GM19372 (cell line): ENCODE results near the gene KRTAP10-5.
"Not testable (repeated sequence)": the region's sequence is repeated elsewhere in the genome, so short reads cannot be mapped to it uniquely, and the experiment has no call there.

Source experiments
- ATAC-seq: cut with Tn5 transposase; IDR thresholded peaks from one replicate; pipeline ENCODE4 v1.9.1; 2021; ENCODE audit warnings: mild to moderate bottlenecking, low read depth, moderate library complexity; ENCODE audit not compliant: unreplicated experiment

The KRTAP10-5 gene

GRCh38 chr21:44573630-44574456, 6.6 kb downstream of the KRTAP10-5 start, which contains the start of gene KRTAP10-4:
Gene KRTAP10-4 (plus strand): TSS chr21:44573729. CDS start chr21:44573759, 30 bp downstream.
- not testable (repeated sequence) for ATAC-seq

- no peak for ATAC-seq
These were observed 7.3 kb downstream of the KRTAP10-5 start for GRCh38 chr21:44572959-44573583.

- ATAC-seq = no peak
These were observed 8.3 kb downstream of the KRTAP10-5 start for GRCh38 chr21:44571844-44572782.

GRCh38 chr21:44571296-44571695, 9.1 kb downstream of the KRTAP10-5 start:
- ATAC-seq = no peak

GRCh38 chr21:44569861-44570517, 10.4 kb downstream of the KRTAP10-5 start:
- no peak for ATAC-seq

- ATAC-seq = no peak
These were observed 11.5 kb downstream of the KRTAP10-5 start for GRCh38 chr21:44568667-44569556.

- ATAC-seq = no peak
These were observed 12.1 kb downstream of the KRTAP10-5 start for GRCh38 chr21:44568261-44568660.

- no peak for ATAC-seq
These were observed 12.8 kb downstream of the KRTAP10-5 start for GRCh38 chr21:44567481-44568171.

- no peak for ATAC-seq
These were observed 14.0 kb downstream of the KRTAP10-5 start for GRCh38 chr21:44566403-44566802.

GRCh38 chr21:44564886-44565598, 15.4 kb downstream of the KRTAP10-5 start:
- no peak for ATAC-seq

GRCh38 chr21:44564099-44564498, 16.3 kb downstream of the KRTAP10-5 start:
- no peak for ATAC-seq

GRCh38 chr21:44558695-44559094, 21.7 kb downstream of the KRTAP10-5 start, which contains the start of gene KRTAP10-3:
Gene KRTAP10-3 (minus strand): TSS chr21:44558795. CDS start chr21:44558715, 80 bp downstream.
- no peak for ATAC-seq

GRCh38 chr21:44558329-44558675, 22.1 kb downstream of the KRTAP10-5 start:
- not testable (repeated sequence) for ATAC-seq

- no peak for ATAC-seq
These were observed 22.7 kb downstream of the KRTAP10-5 start for GRCh38 chr21:44557491-44558328.

- no peak for ATAC-seq
These were observed 23.5 kb downstream of the KRTAP10-5 start for GRCh38 chr21:44556879-44557278.

GRCh38 chr21:44555200-44555875, 25.1 kb downstream of the KRTAP10-5 start:
- no peak for ATAC-seq

- no peak for ATAC-seq
These were observed 27.7 kb downstream of the KRTAP10-5 start for GRCh38 chr21:44552681-44553080.
